HG03378 (cell line): ENCODE data around the gene EIF4A2.

ENCODE experiments used
- ATAC-seq: cut with Tn5 transposase; IDR thresholded peaks from one replicate; pipeline ENCODE4 v1.9.1; 2021; ENCODE audit warnings: mild to moderate bottlenecking, moderate library complexity; ENCODE audit not compliant: unreplicated experiment

Gene EIF4A2

DNA sequence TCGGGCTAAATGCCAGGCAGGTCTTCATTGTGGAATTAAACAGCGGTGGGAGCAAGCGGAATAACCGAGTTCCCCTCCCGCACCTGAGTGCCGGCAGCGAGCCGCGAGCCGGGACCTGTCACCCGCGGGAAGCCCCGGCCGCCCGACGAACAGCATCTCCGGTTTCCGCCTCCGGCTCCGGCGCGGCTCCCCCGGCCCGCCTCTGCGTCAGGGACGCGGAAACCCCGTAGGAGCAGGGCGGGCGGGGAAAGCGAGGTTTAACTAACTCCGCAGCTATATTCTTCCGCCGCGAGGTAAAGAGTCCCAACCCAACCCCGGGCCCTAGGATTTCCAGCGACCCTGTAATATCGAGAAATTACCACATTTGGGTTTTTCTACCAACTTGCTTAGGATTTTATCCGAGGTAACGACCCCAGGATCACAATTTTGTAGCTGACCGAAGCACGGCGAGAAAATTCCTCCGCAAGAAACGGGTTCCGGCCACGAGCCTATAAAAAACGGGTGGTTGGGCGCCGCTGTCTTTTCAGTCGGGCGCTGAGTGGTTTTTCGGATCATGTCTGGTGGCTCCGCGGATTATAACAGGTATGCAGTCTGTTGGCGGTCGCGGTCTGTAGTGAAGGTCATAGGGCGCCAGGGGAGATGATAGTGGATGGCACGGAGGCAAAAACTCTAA, at the start of gene EIF4A2:
Gene EIF4A2 (plus strand): TSS at position 520 of the 673 bp plus-strand sequence. CDS start 34 bp downstream, at position 554.
- peak; percentile 41 for ATAC-seq

- ATAC-seq: no peak
These were observed 40.6 kb upstream of the EIF4A2 start for GRCh38 chr3:186742618-186743380.

- no peak for ATAC-seq
These were observed 39.7 kb upstream of the EIF4A2 start for GRCh38 chr3:186743666-186744065.

DNA sequence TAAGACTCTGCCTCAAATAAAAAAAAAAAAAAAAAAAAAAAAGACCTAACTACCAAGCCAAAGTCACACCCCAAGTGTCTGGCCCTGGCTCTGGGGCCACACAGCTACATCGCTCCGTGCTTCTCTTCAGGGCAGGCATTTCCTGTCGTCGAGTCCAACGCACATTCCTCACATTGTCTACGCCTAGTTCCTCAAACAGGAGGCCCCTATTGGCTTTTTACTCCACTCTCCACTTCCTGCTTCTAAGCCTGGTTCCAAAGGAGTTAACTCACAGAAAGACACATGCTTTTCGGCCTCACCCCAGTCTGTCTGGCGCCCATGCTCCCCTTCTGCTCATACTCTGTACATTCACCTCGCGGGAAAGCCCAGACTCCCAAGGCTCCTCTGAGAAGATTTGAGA, 37.4 kb upstream of the EIF4A2 start:
- no peak for ATAC-seq

- ATAC-seq: no peak
These were observed 33.1 kb upstream of the EIF4A2 start for GRCh38 chr3:186750316-186750715.

GRCh38 chr3:186751480-186751879, 31.9 kb upstream of the EIF4A2 start:
- no peak for ATAC-seq

GRCh38 chr3:186754006-186754405, 29.4 kb upstream of the EIF4A2 start:
- no peak for ATAC-seq

DNA sequence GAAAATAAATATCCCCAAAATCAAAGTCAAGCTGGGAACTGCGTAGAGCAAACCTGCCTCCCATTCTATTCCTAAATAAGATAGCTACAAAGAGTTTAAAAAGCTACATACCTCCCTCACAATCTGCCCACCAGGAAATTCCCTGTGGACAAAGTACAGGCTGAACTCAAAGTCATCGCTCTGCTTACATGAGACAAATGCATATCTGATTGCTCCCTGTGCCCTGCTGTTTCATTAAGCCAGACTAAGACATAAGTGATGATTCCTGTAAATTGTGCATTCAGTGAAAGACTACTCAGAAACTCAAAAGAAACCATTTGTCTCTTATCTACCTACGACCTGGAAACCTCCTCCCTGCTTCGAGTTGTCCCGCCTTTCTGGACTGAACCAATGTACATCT, 28.5 kb upstream of the EIF4A2 start:
- ATAC-seq: no peak

GRCh38 chr3:186757214-186757613, 26.2 kb upstream of the EIF4A2 start:
- no peak for ATAC-seq

GRCh38 chr3:186757686-186758220, 25.6 kb upstream of the EIF4A2 start:
- ATAC-seq: no peak

GRCh38 chr3:186759231-186759930, 24.0 kb upstream of the EIF4A2 start:
- no peak for ATAC-seq

GRCh38 chr3:186760141-186760833, 23.1 kb upstream of the EIF4A2 start:
- ATAC-seq: no peak

GRCh38 chr3:186760897-186761447, 22.4 kb upstream of the EIF4A2 start:
- ATAC-seq: no peak

- peak; percentile 20 for ATAC-seq
These were observed 11.1 kb upstream of the EIF4A2 start for GRCh38 chr3:186772281-186772694.

- peak; percentile 84 for ATAC-seq
These were observed 10.5 kb upstream of the EIF4A2 start for GRCh38 chr3:186772701-186773417.

GRCh38 chr3:186775999-186776398, 7.4 kb upstream of the EIF4A2 start:
- no peak for ATAC-seq

GRCh38 chr3:186779204-186779603, 4.2 kb upstream of the EIF4A2 start:
- no peak for ATAC-seq

- peak; percentile 23 for ATAC-seq
These were observed 777 bp upstream of the EIF4A2 start for GRCh38 chr3:186782542-186783057.

DNA sequence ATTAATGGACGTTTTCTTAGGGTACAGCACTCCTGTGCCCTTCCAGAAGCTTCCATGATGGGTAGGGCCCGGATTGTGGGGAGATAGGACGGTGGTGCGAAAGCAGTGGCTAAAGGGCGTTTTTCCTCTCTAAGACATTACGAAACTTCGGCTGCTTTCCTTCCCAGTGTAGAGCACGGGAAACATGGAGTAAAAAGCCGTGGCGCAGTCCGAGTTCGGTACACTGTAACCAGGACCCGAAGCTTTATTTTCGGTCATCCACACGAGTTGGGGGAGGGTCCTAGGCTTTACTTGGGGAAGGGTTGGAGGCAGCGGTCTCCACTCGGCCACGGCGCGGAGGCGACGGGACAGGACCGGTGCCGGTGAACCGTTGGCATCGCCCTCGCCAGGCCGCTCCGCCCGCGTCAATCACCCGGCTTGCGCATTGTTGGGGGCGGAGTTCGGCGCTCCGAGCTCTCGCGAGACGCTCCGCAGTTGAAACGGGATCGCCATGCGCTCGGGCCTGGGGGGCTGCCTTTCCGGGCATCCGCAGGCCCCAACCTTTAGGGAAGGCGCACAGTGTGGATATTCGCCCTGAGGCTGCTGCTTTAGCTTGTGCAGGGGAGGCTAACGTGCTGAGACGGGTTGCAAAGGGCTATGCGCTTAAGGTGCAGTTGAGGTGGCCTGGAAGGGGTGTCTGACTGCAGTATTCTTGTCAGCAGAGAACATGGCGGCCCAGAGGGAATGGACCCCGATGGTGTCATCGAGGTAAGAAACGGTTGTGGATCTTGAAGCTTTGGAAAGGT, 546 bp downstream of the EIF4A2 start:
- peak; percentile 43 for ATAC-seq
